Spleen (tissue), 11 donors: ENCODE measurements around the gene OXNAD1. TPM values are rescaled to one million over a fixed set of nuclear protein-coding genes. Genes with fewer than 3 reads are reported as not detected.

ENCODE experiments used
- DNase-seq: peaks from one replicate; pipeline ENCODE4 v3.0.0-alpha.2; 2020
- H3K27ac ChIP-seq, 8 donors: fragments of 200-600 bp; sonication (generic) in 7 of 8; 1 replicate in 4 of 8; 2 replicates in 4 of 8; pipeline versions ENCODE4 v1.5.0 to v1.8.0; 2016 to 2021; ENCODE audit warnings: inconsistent platforms in 4 of 8, mild to moderate bottlenecking in 4 of 8, moderate library complexity in 1 of 8
- H3K27me3 ChIP-seq, 7 donors: fragments of 200-600 bp; sonication (generic) in 6 of 7; replicated peaks in 1 of 7; 1 replicate in 4 of 7; 2 replicates in 3 of 7; pipeline versions ENCODE4 v1.5.0 to v1.8.0; 2016 to 2021; ENCODE audit warnings: inconsistent platforms in 3 of 7, mild to moderate bottlenecking in 1 of 7
- H3K36me3 ChIP-seq, 6 donors: fragments of 200-600 bp; sonication (generic) in 5 of 6; 1 replicate in 4 of 6; 2 replicates in 2 of 6; pipeline versions ENCODE4 v1.5.0 to v1.8.0; 2016 to 2021; ENCODE audit warnings: inconsistent platforms in 2 of 6
- H3K4me1 ChIP-seq, 6 donors: fragments of 200-600 bp; sonication (generic) in 5 of 6; 1 replicate in 3 of 6; 2 replicates in 3 of 6; pipeline versions ENCODE4 v1.5.0 to v1.8.0; 2016 to 2021; ENCODE audit warnings: inconsistent platforms in 3 of 6
- H3K4me3 ChIP-seq, 8 donors: fragments of 200-600 bp; sonication (generic) in 7 of 8; 1 replicate in 4 of 8; 2 replicates in 4 of 8; pipeline versions ENCODE4 v1.5.0 to v1.8.0; 2016 to 2021; ENCODE audit warnings: inconsistent platforms in 4 of 8, mild to moderate bottlenecking in 4 of 8, moderate library complexity in 2 of 8
- H3K9me3 ChIP-seq, 8 donors: fragments of 200-600 bp; sonication (generic) in 7 of 8; 1 replicate in 4 of 8; 2 replicates in 4 of 8; pipeline versions ENCODE4 v1.5.0 to v1.8.0; 2016 to 2021; ENCODE audit warnings: inconsistent platforms in 4 of 8
- POLR2A ChIP-seq, 3 donors: fragments of 450-650 bp; IDR thresholded peaks; one replicate each; pipeline ENCODE4 v1.5.1; 2017; ENCODE audit warnings: antibody characterized with exemption in 3 of 3, mild to moderate bottlenecking in 1 of 3
- POLR2AphosphoS5 ChIP-seq, 3 donors: sonication (generic); formaldehyde crosslinking; IDR thresholded peaks; one replicate each; pipeline ENCODE4 v1.5.1; 2017; ENCODE audit warnings: antibody characterized with exemption in 3 of 3
- WGBS, 5 donors: extraction: QIAGEN DNeasy Blood & Tissue Kit in 3 of 5; methylation state at CpG; one replicate each; pipeline versions ENCODE4 v1.1.5 to v1.1.7; 2013 to 2018; 5-methylcytosine and 5-hydroxymethylcytosine counted together
- intact Hi-C: fragments of 100-400 bp; cut with DNase I; formaldehyde crosslinking; loops from one replicate; pipeline ENCODE4 v1.15.0; 2023; ENCODE audit warnings: low total_unique reads
- polyA plus RNA-seq, 3 donors: library from polyadenylated mRNA; stranded (reverse); fragments of 200-250 nt; gene quantifications; one replicate each; pipeline ENCODE4 v1.2.1, GENCODE V29; 2013
- total RNA-seq, 7 donors: library from RNA; depleted of rRNA in 3 of 7; stranded (reverse); fragments of >200 nt in 3 of 7; fragmentation: NEBNext Ultra II Directional in 4 of 7; extraction: Animal tissue kit (Norgen Biotek cat#: 25700) in 4 of 7; gene quantifications; one replicate each; pipeline versions ENCODE4 v1.1.0 to v1.2.1, GENCODE V29; 2016 to 2021
- TF ChIP-seq, protein P1 (sequence below), 11 experiments: fragments of 200-600 bp in 7 of 11; fragments of 450-650 bp in 4 of 11; sonication (generic) in 4 of 11; IDR thresholded peaks in 8 of 11; conservative IDR thresholded peaks in 3 of 11; 1 replicate in 7 of 11; 2 replicates in 4 of 11; pipeline versions ENCODE4 v1.4.0 to v1.8.0; 2016 to 2021; ENCODE audit warnings: antibody characterized with exemption in 11 of 11, inconsistent platforms in 4 of 11, mild to moderate bottlenecking in 1 of 11
- donor health status: healthy with polysubstance abuse.
- donor health status: DM: no; HTN: no; CAD: no; lungs with moderate emphysema.
- donor health status: DM: no; HTN: no; CAD: no.
- donor health status: Bipolar disorder and iron deficiency.
- donor health status: healthy.
- donor health status: DM: no; HTN: no; CAD: no.
- donor health status: DM: yes; HTN: yes; CAD: no.

Gene OXNAD1
- total and polyA plus RNA-seq, 10 donors: 4.2 to 30.6 (median 20.1) TPM

DNA sequence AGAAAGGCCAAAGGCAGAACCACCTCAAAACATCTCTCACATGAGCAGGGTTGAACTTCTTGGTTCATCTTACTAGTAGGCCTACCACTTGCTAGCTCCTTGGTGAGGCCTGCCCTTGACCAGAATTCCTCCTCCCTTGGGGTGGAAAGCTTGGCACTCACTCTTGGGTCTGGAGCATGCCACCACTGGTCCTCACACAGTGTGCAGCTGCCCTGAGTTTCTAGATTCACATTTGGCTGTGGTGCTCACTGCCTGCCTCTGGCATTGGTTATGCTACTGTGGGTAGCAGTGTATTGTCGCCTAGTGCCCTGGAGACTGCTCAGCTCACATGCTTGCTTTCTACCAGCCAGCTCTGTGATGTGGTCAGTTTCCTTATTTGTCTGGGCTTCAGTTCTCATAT, 23.7 kb downstream of the OXNAD1 start:
- Histone ChIP-seq H3K36me3 (peaks cover 0 to 36% (median 0%) of the 10 kb centered on the region in 6 donors), H3K27me3 (no peaks in the 10 kb centered on the region), H3K4me1 (peaks cover 16 to 83% (median 34%) of the 10 kb centered on the region in 6 donors), H3K9me3 (peaks cover 0 to 8% (median 1%) of the 10 kb centered on the region in 8 donors), H3K4me3 (peak overlapping the region in 5 of 8 donors; percentile 17 to 63 (median 36)), H3K27ac (peak overlapping the region in 6 of 8 donors; percentile 16 to 89 (median 82))
- TF ChIP-seq POLR2AphosphoS5 (IDR thresholded peaks at IDR 0.05) (peak in 1 of 3 donors; percentile 11), POLR2A (IDR thresholded peaks at IDR 0.05) (no peak)
- TF ChIP-seq, protein P1, sequence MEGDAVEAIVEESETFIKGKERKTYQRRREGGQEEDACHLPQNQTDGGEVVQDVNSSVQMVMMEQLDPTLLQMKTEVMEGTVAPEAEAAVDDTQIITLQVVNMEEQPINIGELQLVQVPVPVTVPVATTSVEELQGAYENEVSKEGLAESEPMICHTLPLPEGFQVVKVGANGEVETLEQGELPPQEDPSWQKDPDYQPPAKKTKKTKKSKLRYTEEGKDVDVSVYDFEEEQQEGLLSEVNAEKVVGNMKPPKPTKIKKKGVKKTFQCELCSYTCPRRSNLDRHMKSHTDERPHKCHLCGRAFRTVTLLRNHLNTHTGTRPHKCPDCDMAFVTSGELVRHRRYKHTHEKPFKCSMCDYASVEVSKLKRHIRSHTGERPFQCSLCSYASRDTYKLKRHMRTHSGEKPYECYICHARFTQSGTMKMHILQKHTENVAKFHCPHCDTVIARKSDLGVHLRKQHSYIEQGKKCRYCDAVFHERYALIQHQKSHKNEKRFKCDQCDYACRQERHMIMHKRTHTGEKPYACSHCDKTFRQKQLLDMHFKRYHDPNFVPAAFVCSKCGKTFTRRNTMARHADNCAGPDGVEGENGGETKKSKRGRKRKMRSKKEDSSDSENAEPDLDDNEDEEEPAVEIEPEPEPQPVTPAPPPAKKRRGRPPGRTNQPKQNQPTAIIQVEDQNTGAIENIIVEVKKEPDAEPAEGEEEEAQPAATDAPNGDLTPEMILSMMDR (IDR thresholded peaks at IDR 0.05 in 8 of 11, conservative IDR thresholded peaks at IDR 0.05 in 3 of 11): no peak
- DNase-seq: no peak
- WGBS, 5 donors: 61 to 92% (median 76%) methylated on average over 1 of the region's 1 CpG
- intact Hi-C loops: no loop called here

DNA sequence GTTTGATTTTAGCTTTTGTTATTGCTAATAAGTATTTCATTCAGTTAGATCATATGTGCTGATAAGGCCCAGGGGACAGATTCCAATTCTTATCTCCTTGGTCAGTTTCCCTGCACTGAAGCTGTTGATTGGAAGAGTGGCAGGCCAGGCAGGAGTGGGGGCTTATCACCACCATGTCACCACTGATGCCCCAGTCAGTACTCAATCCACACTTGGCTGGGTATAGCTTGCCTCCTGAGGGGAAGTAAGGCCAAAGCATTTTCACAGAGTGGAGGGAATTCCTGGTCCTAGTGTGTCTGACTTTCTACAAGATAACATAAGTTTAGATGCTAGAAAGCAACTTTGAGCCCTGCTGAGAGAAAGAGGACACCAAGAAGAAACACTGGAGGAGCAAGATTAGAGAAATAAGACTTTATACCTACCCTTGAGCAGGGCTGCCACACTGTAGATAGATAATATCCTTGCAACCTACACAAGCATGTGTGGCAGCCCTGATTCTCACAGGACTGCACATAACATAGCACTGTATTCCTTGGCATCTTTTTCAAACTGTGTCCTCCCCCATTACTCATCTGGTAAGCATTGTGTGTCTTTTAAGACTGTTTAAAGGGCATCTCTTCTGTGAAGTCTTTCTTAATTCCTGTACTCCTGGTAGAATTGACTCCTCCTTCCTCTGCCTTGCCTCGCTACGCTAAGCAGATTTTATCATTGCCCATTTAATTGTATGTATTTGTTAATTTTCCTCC, 24.3 kb downstream of the OXNAD1 start:
- DNase-seq: no peak

DNA sequence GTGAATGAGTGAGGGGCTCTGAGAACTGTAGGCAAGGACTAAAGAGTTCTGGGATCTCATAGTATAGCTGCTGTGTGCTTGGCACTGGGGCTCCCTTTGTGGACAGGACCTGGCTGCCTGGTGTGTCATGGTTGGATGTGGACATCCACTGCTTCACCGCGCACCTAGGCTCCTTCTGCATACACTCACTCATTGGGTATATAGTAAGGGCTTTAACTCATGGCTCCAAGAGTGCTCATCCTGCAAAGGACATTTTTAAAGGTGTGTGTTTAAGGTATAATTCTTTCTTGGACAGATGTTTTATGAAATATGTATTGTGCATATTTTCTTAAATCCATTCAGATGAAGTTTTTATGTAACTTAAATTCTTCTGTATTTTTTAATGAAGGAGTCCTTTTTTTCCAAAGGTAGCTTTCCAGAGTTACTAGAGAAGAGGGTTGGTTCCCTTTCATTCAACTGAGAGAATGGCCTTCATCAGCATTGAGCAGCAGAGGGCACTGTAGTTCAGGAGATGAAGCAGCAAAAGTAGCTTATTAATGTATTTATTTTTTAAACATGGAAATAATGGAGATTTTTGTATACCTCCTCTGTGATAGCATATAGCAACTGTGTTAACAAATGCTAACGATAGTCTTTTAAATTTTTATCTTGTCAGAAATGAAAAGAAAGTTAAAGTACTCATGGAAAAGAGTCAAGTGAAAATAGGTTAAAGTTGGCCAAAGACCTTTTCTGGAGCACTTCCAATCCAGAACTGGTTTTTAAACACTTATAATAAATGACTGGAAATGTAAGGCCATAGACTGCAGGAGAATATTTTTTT, 25.2 kb downstream of the OXNAD1 start:
- Histone ChIP-seq H3K4me1 (peaks cover 18 to 83% (median 38%) of the 10 kb centered on the region in 6 donors), H3K27me3 (no peaks in the 10 kb centered on the region), H3K36me3 (peaks cover 0 to 36% (median 0%) of the 10 kb centered on the region in 6 donors), H3K27ac (peak overlapping the region in 7 of 8 donors; percentile 11 to 89 (median 35)), H3K9me3 (peaks cover 0 to 13% (median 3%) of the 10 kb centered on the region in 8 donors), H3K4me3 (peak overlapping the region in 2 of 8 donors; percentile 34 to 63)
- TF ChIP-seq POLR2A (IDR thresholded peaks at IDR 0.05): no peak
- TF ChIP-seq, protein P1 (IDR thresholded peaks at IDR 0.05 in 8 of 11, conservative IDR thresholded peaks at IDR 0.05 in 3 of 11): peak; percentile 73 to 85 (median 80)
- no peak for DNase-seq
- 50 to 61% (median 56%) methylated on average over 3 of the region's 3 CpGs for WGBS, 5 donors
- intact Hi-C loops: loop anchor here (2.0 kb wide), 1 partner anchor 261 kb away; no protein-coding TSS in a partner anchor

More for the DNA sequence above, 24.3 kb downstream of the OXNAD1 start:
- TF ChIP-seq, protein P1 (IDR thresholded peaks at IDR 0.05 in 8 of 11, conservative IDR thresholded peaks at IDR 0.05 in 3 of 11): no peak
- TF ChIP-seq POLR2A (IDR thresholded peaks at IDR 0.05) (no peak), POLR2AphosphoS5 (IDR thresholded peaks at IDR 0.05) (no peak)
- H3K4me3 ChIP-seq: peak overlapping the region in 3 of 8 donors; percentile 34 to 63 (median 39)
- intact Hi-C loops: no loop called here
- 77 to 84% (median 81%) methylated on average over 2 of the region's 2 CpGs for WGBS, 5 donors
- H3K27ac ChIP-seq: peak overlapping the region in 6 of 8 donors; percentile 16 to 89 (median 82)
- peaks cover 0 to 13% (median 3%) of the 10 kb centered on the region in 8 donors for H3K9me3 ChIP-seq
- H3K4me1 ChIP-seq: peaks cover 16 to 83% (median 34%) of the 10 kb centered on the region in 6 donors
- no peaks in the 10 kb centered on the region for H3K27me3 ChIP-seq
- peaks cover 0 to 34% (median 0%) of the 10 kb centered on the region in 6 donors for H3K36me3 ChIP-seq
